Thyroid gland (tissue), 4 donors: ENCODE measurements around the gene ENTPD7.

Source experiments
- POLR2A ChIP-seq, 2 donors: fragments of 450-650 bp; IDR thresholded peaks; one replicate each; pipeline ENCODE4 v1.6.1; 2017; ENCODE audit warnings: antibody characterized with exemption in 2 of 2, mild to moderate bottlenecking in 2 of 2, moderate library complexity in 1 of 2
- TF ChIP-seq, protein P1 (sequence below), 6 experiments: fragments of 200-600 bp in 3 of 6; fragments of 450-650 bp in 3 of 6; sonication (generic) in 3 of 6; IDR thresholded peaks; one replicate each; pipeline ENCODE4 v1.5.1; 2016 to 2019; ENCODE audit warnings: antibody characterized with exemption in 6 of 6, mild to moderate bottlenecking in 2 of 6, inconsistent platforms in 1 of 6, moderate library complexity in 1 of 6

DNA sequence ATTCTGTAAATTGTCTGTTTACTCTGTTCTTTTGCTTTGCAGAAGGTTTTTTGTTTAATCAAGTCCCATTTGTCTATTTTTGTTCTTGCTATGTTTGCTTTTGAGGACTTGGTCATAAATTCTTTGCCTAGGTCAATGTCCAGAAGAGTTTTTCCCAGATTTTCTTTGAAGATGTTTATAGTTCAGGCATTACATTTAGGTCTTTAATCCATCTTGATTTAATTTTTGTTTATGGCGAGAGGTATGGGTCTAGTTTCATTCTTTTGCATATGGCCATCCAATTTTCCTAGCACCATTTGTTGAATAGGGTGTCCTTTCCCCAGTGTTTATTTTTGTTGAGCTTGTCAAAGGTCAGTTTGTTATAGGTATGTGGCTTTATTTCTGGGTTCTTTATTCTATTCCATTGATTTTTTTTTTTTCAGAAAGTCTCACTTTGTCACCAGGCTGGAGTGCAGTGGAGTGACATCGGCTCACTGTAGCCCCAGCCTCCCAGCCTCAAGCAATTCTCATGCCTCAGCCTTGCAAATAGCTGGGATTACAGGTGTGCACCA lies 11.6 kb upstream of the ENTPD7 start:
- TF ChIP-seq, protein P1, sequence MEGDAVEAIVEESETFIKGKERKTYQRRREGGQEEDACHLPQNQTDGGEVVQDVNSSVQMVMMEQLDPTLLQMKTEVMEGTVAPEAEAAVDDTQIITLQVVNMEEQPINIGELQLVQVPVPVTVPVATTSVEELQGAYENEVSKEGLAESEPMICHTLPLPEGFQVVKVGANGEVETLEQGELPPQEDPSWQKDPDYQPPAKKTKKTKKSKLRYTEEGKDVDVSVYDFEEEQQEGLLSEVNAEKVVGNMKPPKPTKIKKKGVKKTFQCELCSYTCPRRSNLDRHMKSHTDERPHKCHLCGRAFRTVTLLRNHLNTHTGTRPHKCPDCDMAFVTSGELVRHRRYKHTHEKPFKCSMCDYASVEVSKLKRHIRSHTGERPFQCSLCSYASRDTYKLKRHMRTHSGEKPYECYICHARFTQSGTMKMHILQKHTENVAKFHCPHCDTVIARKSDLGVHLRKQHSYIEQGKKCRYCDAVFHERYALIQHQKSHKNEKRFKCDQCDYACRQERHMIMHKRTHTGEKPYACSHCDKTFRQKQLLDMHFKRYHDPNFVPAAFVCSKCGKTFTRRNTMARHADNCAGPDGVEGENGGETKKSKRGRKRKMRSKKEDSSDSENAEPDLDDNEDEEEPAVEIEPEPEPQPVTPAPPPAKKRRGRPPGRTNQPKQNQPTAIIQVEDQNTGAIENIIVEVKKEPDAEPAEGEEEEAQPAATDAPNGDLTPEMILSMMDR (IDR thresholded peaks at IDR 0.05), result no peak
- TF ChIP-seq POLR2A (IDR thresholded peaks at IDR 0.05), result no peak
